Osteocyte (in vitro differentiated cells): ENCODE measurements around the gene GLT1D1. TPM values are rescaled to one million over a fixed set of nuclear protein-coding genes. Genes with fewer than 3 reads are reported as not detected.
"Not testable (repeated sequence)": the region's sequence is repeated elsewhere in the genome, so short reads cannot be mapped to it uniquely, and the experiment has no call there.

Experiments used
- DNase-seq: peaks from one replicate; pipeline ENCODE4 v3.0.0; 2021; ENCODE audit warnings: mixed read lengths; ENCODE audit not compliant: unreplicated experiment; ENCODE audit errors: extremely low spot score
- H3K27ac Mint-ChIP-seq: one replicate; pipeline ENCODE4 v1.8.0; 2021; ENCODE audit warnings: mild to moderate bottlenecking, mixed read lengths; ENCODE audit not compliant: unreplicated experiment
- H3K27me3 Mint-ChIP-seq: one replicate; pipeline ENCODE4 v1.8.0; 2021; ENCODE audit warnings: mixed read lengths; ENCODE audit not compliant: unreplicated experiment
- H3K36me3 Mint-ChIP-seq: one replicate; pipeline ENCODE4 v1.8.0; 2021; ENCODE audit warnings: mixed read lengths; ENCODE audit not compliant: unreplicated experiment
- H3K4me1 Mint-ChIP-seq: one replicate; pipeline ENCODE4 v1.8.0; 2021; ENCODE audit warnings: mixed read lengths; ENCODE audit not compliant: unreplicated experiment
- H3K4me3 Mint-ChIP-seq: one replicate; pipeline ENCODE4 v1.8.0; 2021; ENCODE audit warnings: mild to moderate bottlenecking, moderate library complexity, mixed read lengths; ENCODE audit not compliant: unreplicated experiment
- H3K9me3 Mint-ChIP-seq: one replicate; pipeline ENCODE4 v1.8.0; 2021; ENCODE audit warnings: mixed read lengths; ENCODE audit not compliant: unreplicated experiment
- total RNA-seq: library from RNA; stranded (reverse); gene quantifications from 2 replicates; pipeline ENCODE4 v1.2.1, GENCODE V29; 2021
- TF ChIP-seq, protein P1 (sequence below): fragments of 200-600 bp; sonication (generic); IDR thresholded peaks from 2 replicates; pipeline ENCODE4 v1.5.0; 2021; ENCODE audit warnings: antibody characterized with exemption, mild to moderate bottlenecking, moderate library complexity

Gene GLT1D1
- total RNA-seq, 1 donor from 2014 or later = 0.11 TPM

DNA sequence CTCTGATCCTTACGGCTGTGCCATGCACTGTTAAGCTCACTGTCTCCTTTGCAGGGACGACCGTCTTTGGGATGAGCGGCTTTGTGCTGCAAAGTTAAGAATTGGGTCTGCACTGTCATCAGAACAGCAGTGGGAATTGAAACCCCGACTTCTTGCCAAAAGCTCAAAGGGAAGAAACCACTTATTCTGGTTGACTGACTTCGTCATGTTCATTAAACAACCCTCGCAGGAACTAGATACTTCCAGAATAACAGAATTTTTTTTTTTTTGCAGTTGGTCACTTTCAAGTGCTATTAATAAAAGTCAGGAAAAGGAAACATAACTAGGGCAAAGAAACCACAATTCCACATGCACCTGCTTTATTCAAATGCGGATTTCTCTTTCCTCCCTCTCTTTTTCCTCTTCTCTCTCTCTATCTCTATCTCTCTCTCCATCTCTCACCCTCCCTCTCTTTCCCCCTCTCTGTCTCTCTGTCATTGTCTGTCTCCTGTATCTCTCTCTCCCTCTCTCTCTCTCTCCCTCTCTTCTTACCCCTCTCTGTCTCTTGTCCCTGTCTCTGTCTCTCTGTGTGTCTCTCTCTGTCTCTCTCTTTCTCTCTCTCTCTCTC is 12.3 kb upstream of the GLT1D1 start:
- Mint-ChIP-seq H3K27me3 (peaks cover 9% of the 10 kb centered on the region), H3K9me3 (no peaks in the 10 kb centered on the region), H3K36me3 (no peaks in the 10 kb centered on the region), H3K4me3 (no peak overlapping the region), H3K4me1 (no peaks in the 10 kb centered on the region), H3K27ac (no peak overlapping the region)
- TF ChIP-seq, protein P1, sequence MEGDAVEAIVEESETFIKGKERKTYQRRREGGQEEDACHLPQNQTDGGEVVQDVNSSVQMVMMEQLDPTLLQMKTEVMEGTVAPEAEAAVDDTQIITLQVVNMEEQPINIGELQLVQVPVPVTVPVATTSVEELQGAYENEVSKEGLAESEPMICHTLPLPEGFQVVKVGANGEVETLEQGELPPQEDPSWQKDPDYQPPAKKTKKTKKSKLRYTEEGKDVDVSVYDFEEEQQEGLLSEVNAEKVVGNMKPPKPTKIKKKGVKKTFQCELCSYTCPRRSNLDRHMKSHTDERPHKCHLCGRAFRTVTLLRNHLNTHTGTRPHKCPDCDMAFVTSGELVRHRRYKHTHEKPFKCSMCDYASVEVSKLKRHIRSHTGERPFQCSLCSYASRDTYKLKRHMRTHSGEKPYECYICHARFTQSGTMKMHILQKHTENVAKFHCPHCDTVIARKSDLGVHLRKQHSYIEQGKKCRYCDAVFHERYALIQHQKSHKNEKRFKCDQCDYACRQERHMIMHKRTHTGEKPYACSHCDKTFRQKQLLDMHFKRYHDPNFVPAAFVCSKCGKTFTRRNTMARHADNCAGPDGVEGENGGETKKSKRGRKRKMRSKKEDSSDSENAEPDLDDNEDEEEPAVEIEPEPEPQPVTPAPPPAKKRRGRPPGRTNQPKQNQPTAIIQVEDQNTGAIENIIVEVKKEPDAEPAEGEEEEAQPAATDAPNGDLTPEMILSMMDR = no peak
- DNase-seq = no peak

DNA sequence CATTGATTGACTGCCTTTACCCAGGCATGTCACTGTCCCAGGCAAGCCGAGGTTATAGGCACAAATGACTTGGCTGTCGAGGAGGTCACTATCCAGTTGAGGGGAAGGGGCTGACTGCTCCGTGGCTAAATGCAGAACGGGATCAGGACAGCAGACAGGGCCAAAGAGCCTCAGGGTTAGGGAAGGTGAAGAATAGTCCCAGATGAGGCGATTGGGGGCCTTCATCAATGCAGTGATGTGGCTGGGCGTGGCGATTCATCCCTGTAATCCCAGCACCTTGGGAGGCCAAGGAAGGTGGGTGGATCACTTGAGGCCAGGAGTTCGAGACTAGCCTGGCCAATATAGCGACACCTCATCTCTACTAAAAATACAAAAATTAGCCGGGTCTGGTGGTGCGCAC is 10.7 kb upstream of the GLT1D1 start:
- H3K27ac Mint-ChIP-seq = no peak overlapping the region
- TF ChIP-seq, protein P1 = no peak
- DNase-seq = no peak
- no peaks in the 10 kb centered on the region for H3K9me3 Mint-ChIP-seq
- H3K36me3 Mint-ChIP-seq = no peaks in the 10 kb centered on the region
- no peaks in the 10 kb centered on the region for H3K4me1 Mint-ChIP-seq
- peaks cover 9% of the 10 kb centered on the region for H3K27me3 Mint-ChIP-seq
- no peak overlapping the region for H3K4me3 Mint-ChIP-seq

DNA sequence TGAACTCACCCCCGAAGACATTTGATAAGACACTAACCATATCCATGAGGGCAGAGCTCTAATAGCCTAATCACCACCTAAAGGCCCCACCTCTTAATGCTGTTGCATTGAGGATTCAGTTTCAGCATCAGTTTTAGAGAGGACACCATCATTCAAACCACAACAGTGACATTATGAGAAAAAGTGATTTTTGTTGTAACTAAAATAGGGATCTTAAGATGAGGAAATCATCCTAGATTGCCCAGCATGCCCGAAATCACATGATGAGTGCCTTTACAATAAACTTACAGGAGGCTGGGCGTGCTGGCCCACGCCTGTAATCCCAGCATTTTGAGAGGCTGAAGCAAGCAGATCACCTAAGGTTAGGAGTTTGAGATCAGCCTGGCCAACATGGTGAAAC is 9.7 kb upstream of the GLT1D1 start:
- Mint-ChIP-seq H3K27me3 (peaks cover 9% of the 10 kb centered on the region), H3K4me1 (no peaks in the 10 kb centered on the region), H3K36me3 (no peaks in the 10 kb centered on the region), H3K27ac (no peak overlapping the region), H3K9me3 (no peaks in the 10 kb centered on the region), H3K4me3 (no peak overlapping the region)
- TF ChIP-seq, protein P1 = no peak
- no peak for DNase-seq

DNA sequence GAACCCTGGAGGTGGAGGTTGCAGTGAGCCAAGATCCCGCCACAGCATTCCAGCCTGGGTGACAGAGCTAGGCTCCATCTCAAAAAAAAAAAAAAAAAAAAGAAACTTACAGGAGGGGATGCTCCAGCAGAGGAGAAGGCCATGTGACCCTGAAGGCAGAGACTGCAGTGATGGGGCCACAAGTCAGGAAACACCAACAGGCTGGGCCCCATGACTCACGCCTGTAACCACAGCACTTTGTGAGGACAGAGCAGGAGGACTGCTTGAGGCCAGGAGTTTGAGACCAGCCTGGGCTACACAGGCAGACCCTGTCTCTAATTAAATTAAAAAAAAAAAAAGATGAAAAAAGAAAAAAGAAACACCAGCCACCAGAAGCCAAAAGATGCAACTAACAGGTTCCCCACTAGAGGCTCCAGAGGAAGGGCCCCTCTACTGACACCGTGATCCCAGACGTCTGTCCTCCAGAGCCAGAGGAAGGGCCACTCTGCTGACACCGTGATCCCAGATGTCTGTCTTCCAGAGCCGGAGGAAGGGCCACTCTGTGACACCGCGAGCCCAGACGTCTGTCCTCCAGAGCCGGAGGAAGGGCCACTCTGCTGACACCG is 9.1 kb upstream of the GLT1D1 start:
- Mint-ChIP-seq H3K4me1 (no peaks in the 10 kb centered on the region), H3K27me3 (peaks cover 9% of the 10 kb centered on the region), H3K9me3 (no peaks in the 10 kb centered on the region), H3K27ac (no peak overlapping the region), H3K36me3 (no peaks in the 10 kb centered on the region), H3K4me3 (no peak overlapping the region)
- TF ChIP-seq, protein P1 = no peak
- no peak for DNase-seq

DNA sequence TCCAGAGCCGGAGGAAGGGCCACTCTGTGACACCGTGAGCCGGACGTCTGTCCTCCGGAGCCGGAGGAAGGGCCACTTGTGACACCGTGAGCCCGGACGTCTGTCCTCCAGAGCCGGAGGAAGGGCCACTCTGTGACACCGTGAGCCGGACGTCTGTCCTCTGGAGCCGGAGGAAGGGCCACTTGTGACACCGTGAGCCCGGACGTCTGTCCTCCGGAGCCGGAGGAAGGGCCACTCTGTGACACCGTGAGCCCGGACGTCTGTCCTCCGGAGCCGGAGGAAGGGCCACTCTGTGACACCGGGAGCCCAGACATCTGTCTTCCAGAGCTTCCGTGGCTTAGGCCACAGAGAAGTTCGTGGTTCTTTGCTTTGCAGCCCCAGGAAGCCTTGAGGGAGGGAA is 6.6 kb upstream of the GLT1D1 start:
- DNase-seq, H3K9me3 Mint-ChIP-seq: not testable (repeated sequence)

More for the DNA sequence above, 6.6 kb upstream of the GLT1D1 start:
- H3K36me3 Mint-ChIP-seq, H3K4me3 Mint-ChIP-seq, H3K4me1 Mint-ChIP-seq, H3K27ac Mint-ChIP-seq, H3K27me3 Mint-ChIP-seq: not testable (repeated sequence)
